Psoas muscle (tissue), 8 donors: ENCODE results near the gene LZTS3. TPM values are rescaled to one million over a fixed set of nuclear protein-coding genes. Genes with fewer than 3 reads are reported as not detected.
"Not testable (repeated sequence)": the region's sequence is repeated elsewhere in the genome, so short reads cannot be mapped to it uniquely, and the experiment has no call there.

ENCODE experiments used
- ATAC-seq, 4 donors: fragments of 200-7000 bp; cut with Tn5 transposase; one replicate each; pipeline ENCODE4 v1.9.1; 2020; ENCODE audit warnings: moderate library complexity in 3 of 4, mild to moderate bottlenecking in 2 of 4
- DNase-seq, 2 donors: peaks; one replicate each; pipeline ENCODE4 v3.0.0-alpha.2; 2020
- H3K27ac ChIP-seq: fragments of 200-600 bp; one replicate; pipeline ENCODE4 v1.8.0; 2022
- H3K27me3 ChIP-seq, 3 donors: fragments of 200-600 bp in 1 of 3; one replicate each; pipeline versions ENCODE4 v1.6.1 to v1.8.0; 2013 to 2022; ENCODE audit warnings: low read length in 2 of 3, mild to moderate bottlenecking in 2 of 3, moderate library complexity in 1 of 3; ENCODE audit not compliant: insufficient read depth in 3 of 3
- H3K36me3 ChIP-seq, 2 donors: fragments of 200-600 bp in 1 of 2; one replicate each; pipeline versions ENCODE4 v1.6.1 to v1.8.0; 2013 to 2022; ENCODE audit warnings: low read depth in 1 of 2, mild to moderate bottlenecking in 1 of 2, moderate library complexity in 1 of 2; ENCODE audit not compliant: insufficient read depth in 1 of 2
- H3K4me1 ChIP-seq: fragments of 200-600 bp; one replicate; pipeline ENCODE4 v1.8.0; 2022
- H3K4me3 ChIP-seq: fragments of 200-600 bp; one replicate; pipeline ENCODE4 v1.8.0; 2022; ENCODE audit warnings: mild to moderate bottlenecking
- H3K9me3 ChIP-seq: fragments of 200-600 bp; one replicate; pipeline ENCODE4 v1.8.0; 2022
- WGBS, 3 donors: extraction: QIAGEN DNeasy Blood & Tissue Kit; methylation state at CpG; one replicate each; pipeline versions ENCODE4 v1.1.6 to v1.1.7; 2013; 5-methylcytosine and 5-hydroxymethylcytosine counted together
- intact Hi-C, 2 donors: fragments of 100-400 bp; cut with DNase I; formaldehyde crosslinking; loops; one replicate each; pipeline versions ENCODE4 v1.11.0 to v1.14.2; 2022
- polyA plus RNA-seq, 3 donors: library from polyadenylated mRNA; stranded (reverse); fragments of 200-250 nt; gene quantifications; one replicate each; pipeline ENCODE4 v1.2.3, GENCODE V29; 2013
- total RNA-seq, 4 donors: library from RNA; stranded (reverse); fragmentation: NEBNext Ultra II Directional in 2 of 4; extraction: Animal tissue kit (Norgen Biotek cat#: 25700) in 2 of 4; gene quantifications; one replicate each; pipeline versions ENCODE4 v1.2.1 to v1.2.4, GENCODE V29; 2021 to 2023
- TF ChIP-seq, protein P1 (sequence below): fragments of 200-600 bp; IDR thresholded peaks from one replicate; pipeline ENCODE4 v1.8.0; 2022; ENCODE audit warnings: antibody characterized with exemption
- donor health status: healthy with polysubstance abuse.
- donor health status: DM: no; HTN: no; CAD: no; lungs with moderate emphysema.
- donor health status: Bipolar disorder and iron deficiency.
- donor health status: healthy.
- donor health status: DM: yes; HTN: yes; CAD: no.
- donor health status: DM: no; HTN: no; CAD: no.
- donor health status: DM: no; HTN: no; CAD: no.
- donor health status: DM: yes; HTN: yes; CAD: no.

Gene LZTS3
- total and polyA plus RNA-seq, 7 donors: 4.1 to 13.7 (median 7.9) TPM

DNA sequence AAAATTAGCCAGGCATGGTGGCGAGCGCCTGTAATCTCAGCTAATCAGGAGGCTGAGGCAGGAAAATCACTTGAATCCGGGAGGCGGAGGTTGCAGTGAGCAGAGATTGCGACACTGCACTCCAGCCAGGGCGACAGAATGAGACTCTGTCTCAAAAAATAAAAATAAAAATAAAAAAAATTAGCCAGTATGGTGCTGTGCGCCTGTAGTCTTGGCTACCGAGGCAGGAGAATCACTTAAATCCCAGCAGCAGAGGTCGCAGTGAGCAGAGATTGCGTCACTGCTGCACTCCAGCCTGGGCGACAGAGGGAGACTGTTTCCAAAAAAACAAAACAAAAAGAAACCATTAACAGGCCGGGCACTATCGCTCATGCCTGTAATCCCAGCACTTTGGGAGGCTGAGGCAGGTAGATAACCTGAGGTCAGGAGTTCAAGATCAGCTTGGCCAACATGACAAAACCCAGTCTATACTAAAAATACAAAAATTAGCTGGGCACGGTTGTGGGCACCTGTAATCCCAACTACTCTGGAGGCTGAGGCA, 55.4 kb downstream of the LZTS3 start:
- not testable (repeated sequence) for H3K4me1 ChIP-seq, H3K9me3 ChIP-seq, H3K27me3 ChIP-seq
- 55 to 62% (median 59%) methylated on average over 14 of the region's 14 CpGs for WGBS, 3 donors
- peak; percentile 72 to 85 for DNase-seq
- ATAC-seq: peak; percentile 72 to 84 (median 78)
- H3K27ac ChIP-seq: peak overlapping the region; percentile 36
- H3K36me3 ChIP-seq: peaks cover 6 to 54% of the 10 kb centered on the region in 2 donors
- TF ChIP-seq, protein P1, sequence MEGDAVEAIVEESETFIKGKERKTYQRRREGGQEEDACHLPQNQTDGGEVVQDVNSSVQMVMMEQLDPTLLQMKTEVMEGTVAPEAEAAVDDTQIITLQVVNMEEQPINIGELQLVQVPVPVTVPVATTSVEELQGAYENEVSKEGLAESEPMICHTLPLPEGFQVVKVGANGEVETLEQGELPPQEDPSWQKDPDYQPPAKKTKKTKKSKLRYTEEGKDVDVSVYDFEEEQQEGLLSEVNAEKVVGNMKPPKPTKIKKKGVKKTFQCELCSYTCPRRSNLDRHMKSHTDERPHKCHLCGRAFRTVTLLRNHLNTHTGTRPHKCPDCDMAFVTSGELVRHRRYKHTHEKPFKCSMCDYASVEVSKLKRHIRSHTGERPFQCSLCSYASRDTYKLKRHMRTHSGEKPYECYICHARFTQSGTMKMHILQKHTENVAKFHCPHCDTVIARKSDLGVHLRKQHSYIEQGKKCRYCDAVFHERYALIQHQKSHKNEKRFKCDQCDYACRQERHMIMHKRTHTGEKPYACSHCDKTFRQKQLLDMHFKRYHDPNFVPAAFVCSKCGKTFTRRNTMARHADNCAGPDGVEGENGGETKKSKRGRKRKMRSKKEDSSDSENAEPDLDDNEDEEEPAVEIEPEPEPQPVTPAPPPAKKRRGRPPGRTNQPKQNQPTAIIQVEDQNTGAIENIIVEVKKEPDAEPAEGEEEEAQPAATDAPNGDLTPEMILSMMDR: peak; percentile 69
- intact Hi-C loops: loop anchor here in 1 of 2 donors (1.0 to 5.0 kb wide), 3 partner anchors 91 to 199 kb away; partner anchors contain the start of gene ITPA
- H3K4me3 ChIP-seq: peak overlapping the region; percentile 29

DNA sequence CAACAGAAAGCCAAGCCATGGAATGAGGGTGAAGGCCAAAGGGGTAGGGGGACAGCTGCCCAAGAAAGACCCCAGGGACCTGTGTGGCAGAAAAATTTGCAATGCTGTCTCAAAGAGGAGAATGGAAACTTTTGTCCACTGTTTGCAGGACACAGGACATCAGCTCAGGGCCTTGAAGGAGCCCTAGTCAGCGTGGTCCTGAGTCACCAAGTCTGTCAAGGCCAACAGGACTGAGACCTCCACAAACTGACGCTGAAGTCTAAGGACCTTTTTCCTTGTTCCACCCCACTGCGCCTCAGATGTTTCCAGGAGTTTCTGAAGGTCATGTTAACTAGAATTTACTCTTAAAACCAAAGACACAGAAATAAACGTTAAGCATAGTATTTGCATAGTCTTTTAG, 57.0 kb downstream of the LZTS3 start:
- intact Hi-C loops: loop anchor here in 1 of 2 donors (5.0 kb wide), 2 partner anchors 131 to 201 kb away; no protein-coding TSS in a partner anchor
- Histone ChIP-seq H3K36me3 (peaks cover 0 to 38% of the 10 kb centered on the region in 2 donors), H3K9me3 (no peaks in the 10 kb centered on the region), H3K27ac (no peak overlapping the region), H3K4me1 (peaks cover 4% of the 10 kb centered on the region), H3K27me3 (no peaks in the 10 kb centered on the region), H3K4me3 (no peak overlapping the region)
- 89 to 91% (median 90%) methylated on average over 4 of the region's 4 CpGs for WGBS, 3 donors
- no peak for DNase-seq
- ATAC-seq: no peak
- TF ChIP-seq, protein P1: no peak

DNA sequence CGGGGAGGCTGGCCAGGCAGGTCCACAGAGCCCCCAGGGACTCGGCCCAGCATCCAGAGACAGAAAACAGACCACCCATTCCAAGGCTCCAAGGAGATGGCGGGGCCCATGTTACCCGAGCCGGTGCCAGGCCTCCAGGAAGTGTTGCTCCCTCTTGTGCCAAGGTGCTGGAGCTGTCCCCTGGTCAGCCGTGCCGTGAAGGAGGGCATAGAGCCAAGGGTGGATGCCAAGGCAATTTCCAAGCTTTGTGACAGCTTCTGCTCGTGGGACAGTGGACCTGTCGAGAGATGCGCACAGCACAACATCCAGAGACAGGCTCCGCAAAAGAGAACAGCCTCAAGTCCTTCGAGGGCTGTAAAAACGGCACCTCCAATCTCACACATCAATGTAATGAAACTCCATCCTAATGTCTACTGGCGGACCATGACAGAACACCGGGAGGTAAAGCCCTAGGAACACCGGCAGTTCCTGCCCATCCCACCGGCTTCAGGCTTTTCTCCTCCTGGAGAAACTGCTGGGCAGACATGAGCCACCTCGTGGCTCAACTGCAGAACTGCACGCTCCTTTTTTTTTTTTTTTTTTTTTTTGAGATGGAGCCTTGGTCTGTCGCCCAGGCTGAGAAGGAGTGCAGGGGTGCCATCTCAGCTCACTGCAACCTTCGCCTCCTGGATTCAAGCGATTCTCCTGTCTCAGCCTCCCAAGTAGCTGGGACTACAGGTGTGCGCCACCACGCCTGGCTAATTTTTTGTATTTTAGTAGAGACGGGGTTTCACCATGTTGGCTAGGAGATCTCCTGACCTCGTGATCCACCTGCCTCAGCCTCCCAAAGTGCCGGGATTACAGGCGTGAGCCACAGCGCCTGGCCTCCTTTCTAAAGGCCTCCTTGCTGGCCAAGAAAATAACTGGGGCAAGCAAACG, 57.9 kb downstream of the LZTS3 start:
- DNase-seq: peak in 1 of 2 donors; percentile 69
- intact Hi-C loops: loop anchor here in 1 of 2 donors (1.0 to 5.0 kb wide), 3 partner anchors 61 to 202 kb away; no protein-coding TSS in a partner anchor

More for the DNA sequence above, 57.9 kb downstream of the LZTS3 start:
- Histone ChIP-seq H3K4me3 (no peak overlapping the region), H3K27me3 (no peaks in the 10 kb centered on the region), H3K4me1 (peaks cover 4% of the 10 kb centered on the region), H3K36me3 (peaks cover 0 to 29% of the 10 kb centered on the region in 2 donors), H3K27ac (no peak overlapping the region), H3K9me3 (no peaks in the 10 kb centered on the region)
- 45 to 50% (median 49%) methylated on average over 29 to 30 of the region's 30 CpGs for WGBS, 3 donors
- peak; percentile 60 to 70 (median 64) for ATAC-seq
- TF ChIP-seq, protein P1: peak; percentile 81

Other genes starting within 250 kb of the LZTS3 start
- not detected for gene GNRH2, start 129.9 kb downstream of the LZTS3 start, total RNA-seq
- under 1 TPM in 1 of 3 donors, not detected in 2; 0.39 TPM for gene GNRH2, start 129.9 kb downstream of the LZTS3 start, polyA plus RNA-seq
- 10 to 100 TPM; 42.8 to 49.0 (median 44.7) TPM for gene MRPS26, start 127.5 kb downstream of the LZTS3 start, total RNA-seq
- 100 to 1,000 TPM in 1 of 3 donors, 10 to 100 TPM in 2; 51.6 to 150 (median 68.7) TPM for gene MRPS26, start 127.5 kb downstream of the LZTS3 start, polyA plus RNA-seq
- not detected for gene OXT, start 101.9 kb downstream of the LZTS3 start, total RNA-seq
- gene OXT, start 101.9 kb downstream of the LZTS3 start, polyA plus RNA-seq: under 1 TPM; 0.12 to 0.73 (median 0.17) TPM
- gene AVP, start 88.8 kb downstream of the LZTS3 start, total RNA-seq: not detected
- not detected for gene AVP, start 88.8 kb downstream of the LZTS3 start, polyA plus RNA-seq
- gene FASTKD5, start 13.7 kb downstream of the LZTS3 start, total RNA-seq: 10 to 100 TPM; 22.4 to 45.9 (median 26.4) TPM
- gene FASTKD5, start 13.7 kb downstream of the LZTS3 start, polyA plus RNA-seq: 10 to 100 TPM; 30.9 to 91.1 (median 35.5) TPM
- 10 to 100 TPM in 1 of 4 donors, 1 to 10 TPM in 3; 6.1 to 10.8 (median 8.3) TPM for gene UBOX5, start 13.7 kb downstream of the LZTS3 start, total RNA-seq
- 1 to 10 TPM; 4.0 to 7.9 (median 5.6) TPM for gene UBOX5, start 13.7 kb downstream of the LZTS3 start, polyA plus RNA-seq
- 10 to 100 TPM; 36.6 to 49.7 (median 42.3) TPM for gene DDRGK1, start 31.1 kb upstream of the LZTS3 start, total RNA-seq
- 10 to 100 TPM; 58.3 to 82.2 (median 71.7) TPM for gene DDRGK1, start 31.1 kb upstream of the LZTS3 start, polyA plus RNA-seq
- gene ITPA, start 35.9 kb upstream of the LZTS3 start, total RNA-seq: 10 to 100 TPM; 19.6 to 26.0 (median 23.9) TPM
- gene ITPA, start 35.9 kb upstream of the LZTS3 start, polyA plus RNA-seq: 10 to 100 TPM; 28.4 to 83.9 (median 41.0) TPM
- 1 to 10 TPM in 1 of 4 donors, under 1 TPM in 3; 0.44 to 1.4 (median 0.66) TPM for gene SLC4A11, start 65.6 kb upstream of the LZTS3 start, total RNA-seq
- gene SLC4A11, start 65.6 kb upstream of the LZTS3 start, polyA plus RNA-seq: under 1 TPM; 0.10 to 0.39 (median 0.23) TPM
- 10 to 100 TPM; 17.2 to 27.0 (median 21.5) TPM for gene DNAAF9, start 234.1 kb upstream of the LZTS3 start, total RNA-seq
- gene DNAAF9, start 234.1 kb upstream of the LZTS3 start, polyA plus RNA-seq: 1 to 10 TPM; 5.4 to 7.9 (median 7.1) TPM